CD4-positive, alpha-beta T cell (primary cell): ENCODE results near the gene STAMBP. TPM values are rescaled to one million over a fixed set of nuclear protein-coding genes. Genes with fewer than 3 reads are reported as not detected.
"Not testable (repeated sequence)": the region's sequence is repeated elsewhere in the genome, so short reads cannot be mapped to it uniquely, and the experiment has no call there.

Experiments
- ATAC-seq: fragments of 200-7000 bp; cut with Tn5 transposase; one replicate; pipeline ENCODE4 v1.10.0; 2022; ENCODE audit warnings: mild to moderate bottlenecking; ENCODE audit not compliant: poor library complexity
- CTCF ChIA-PET: fragments of 350-600 bp; sonication (Branson Sonifier 250); formaldehyde crosslinking; loops from one replicate; lab custom pipeline; 2021; ENCODE audit warnings: antibody characterized with exemption, inconsistent platforms; lab: Charles Lee
- POLR2A ChIA-PET: fragments of 350-600 bp; sonication (Branson Sonifier 250); formaldehyde crosslinking; loops from one replicate; lab custom pipeline; 2021; ENCODE audit warnings: antibody characterized with exemption, inconsistent platforms; lab: Charles Lee
- DNase-seq, 14 experiments: peaks; one replicate each; pipeline ENCODE4 v3.0.0-alpha.2; 2013 to 2020; ENCODE audit warnings: mixed read lengths in 2 of 14
- H3K27ac ChIP-seq, 2 donors: one replicate each; pipeline versions ENCODE4 v1.5.1 to v1.7.0; 2013; ENCODE audit warnings: low read length in 2 of 2, low read depth in 1 of 2, mild to moderate bottlenecking in 1 of 2
- H3K27me3 ChIP-seq, 2 experiments: 1 replicate in 1 of 2; 2 replicates in 1 of 2; pipeline versions ENCODE4 v1.6.1 to v1.7.0; 2013; ENCODE audit warnings: low read length in 2 of 2, control low read depth in 1 of 2, mild to moderate bottlenecking in 1 of 2, moderate library complexity in 1 of 2; ENCODE audit not compliant: insufficient read depth in 2 of 2, control insufficient read depth in 1 of 2
- H3K36me3 ChIP-seq: one replicate; pipeline ENCODE4 v1.6.1; 2013; ENCODE audit warnings: low read length, control low read depth; ENCODE audit not compliant: insufficient read depth
- H3K4me1 ChIP-seq: one replicate; pipeline ENCODE4 v1.6.1; 2013; ENCODE audit warnings: low read length, control low read depth; ENCODE audit not compliant: insufficient read depth
- H3K4me3 ChIP-seq: one replicate; pipeline ENCODE4 v1.5.1; 2013; ENCODE audit warnings: mild to moderate bottlenecking, low read length, moderate library complexity
- H3K9me3 ChIP-seq, 2 experiments: 1 replicate in 1 of 2; 2 replicates in 1 of 2; pipeline versions ENCODE4 v1.6.1 to v1.7.0; 2013; ENCODE audit warnings: low read length in 2 of 2, mild to moderate bottlenecking in 2 of 2, control low read depth in 1 of 2, moderate library complexity in 1 of 2; ENCODE audit not compliant: control insufficient read depth in 1 of 2, insufficient read depth in 1 of 2
- H3K27ac Mint-ChIP-seq: one replicate; pipeline ENCODE4 v1.8.0; 2020; ENCODE audit warnings: mixed read lengths
- H3K27me3 Mint-ChIP-seq: one replicate; pipeline ENCODE4 v1.8.0; 2021; ENCODE audit warnings: mixed read lengths
- H3K36me3 Mint-ChIP-seq: one replicate; pipeline ENCODE4 v1.8.0; 2021; ENCODE audit warnings: low read depth, mixed read lengths
- H3K4me1 Mint-ChIP-seq: one replicate; pipeline ENCODE4 v1.8.0; 2021; ENCODE audit warnings: low read depth, mixed read lengths
- H3K4me3 Mint-ChIP-seq: one replicate; pipeline ENCODE4 v1.8.0; 2020; ENCODE audit warnings: mild to moderate bottlenecking, mixed read lengths
- H3K9me3 Mint-ChIP-seq: one replicate; pipeline ENCODE4 v1.8.0; 2020; ENCODE audit warnings: mixed read lengths
- CTCF ChIP-seq: fragments of 200-600 bp; IDR thresholded peaks from one replicate; pipeline ENCODE4 v1.8.0; 2022; ENCODE audit warnings: antibody characterized with exemption, mild to moderate bottlenecking
- intact Hi-C, 2 experiments: fragments of 100-400 bp; cut with DNase I in 1 of 2; cut with micrococcal nuclease in 1 of 2; formaldehyde crosslinking; loops; one replicate each; pipeline versions ENCODE4 v1.15.1 to v1.9.0; 2023 to 2025; cut with DNase I, micrococcal nuclease
- total RNA-seq, 174 experiments: library from RNA in 2 of 174; stranded (reverse) in 2 of 174; gene quantifications; one replicate each; pipeline ENCODE4 v1.2.3 and lab custom pipeline; 2021 to 2026

STAMBP gene
- total RNA-seq, 2 experiments from 2014 or later: 11.3 to 13.8 TPM

- peak overlapping the region; percentile 97 for H3K27ac Mint-ChIP-seq
- intact Hi-C loops: loop anchor here in 1 of 2 experiments (1.0 to 10.0 kb wide), 2 partner anchors 48 to 395 kb away; partner anchors contain the start of genes ALMS1 and STAMBP
- Histone ChIP-seq H3K9me3 (no peaks in the 10 kb centered on the region), H3K27ac (peak overlapping the region; percentile 85 to 91), H3K4me3 (peak overlapping the region; percentile 95), H3K4me1 (peaks cover 14% of the 10 kb centered on the region), H3K36me3 (peaks cover 24% of the 10 kb centered on the region), H3K27me3 (no peaks in the 10 kb centered on the region)
- DNase-seq (no peak), ATAC-seq (no peak)
- no peaks in the 10 kb centered on the region for H3K9me3 Mint-ChIP-seq
- H3K4me3 Mint-ChIP-seq: peak overlapping the region; percentile 99
- ChIA-PET POLR2A (interaction anchor here (0.9 kb wide), 1 partner anchor 48 kb away, joined by 3 read pairs; the partner anchor contains the start of gene STAMBP), CTCF (interaction anchor here (0.9 to 1.0 kb wide), 2 partner anchors 48 kb away, joined by 3 to 4 read pairs; partner anchors contain the start of gene STAMBP)
- H3K27me3 Mint-ChIP-seq: peaks cover 11% of the 10 kb centered on the region
- peaks cover 41% of the 10 kb centered on the region for H3K4me1 Mint-ChIP-seq
- TF ChIP-seq CTCF: peak; percentile 40
- peaks cover 41% of the 10 kb centered on the region for H3K36me3 Mint-ChIP-seq
Measured at GRCh38 chr2:73780237-73780582, 48.6 kb upstream of the STAMBP start.

- H3K27me3 ChIP-seq, H3K4me3 Mint-ChIP-seq, H3K4me3 ChIP-seq, DNase-seq, CTCF ChIA-PET, POLR2A ChIA-PET, H3K9me3 ChIP-seq, H3K27ac ChIP-seq, H3K36me3 ChIP-seq, H3K9me3 Mint-ChIP-seq, H3K27ac Mint-ChIP-seq, H3K4me1 ChIP-seq, ATAC-seq: not testable (repeated sequence)
- Mint-ChIP-seq H3K27me3 (peaks cover 11% of the 10 kb centered on the region), H3K36me3 (peaks cover 15% of the 10 kb centered on the region), H3K4me1 (peaks cover 19% of the 10 kb centered on the region)
- intact Hi-C loops: loop anchor here in 1 of 2 experiments (10.0 kb wide), 1 partner anchor 399 kb away; the partner anchor contains the start of gene ALMS1
Measured at GRCh38 chr2:73783402-73783801, 45.4 kb upstream of the STAMBP start.

DNA sequence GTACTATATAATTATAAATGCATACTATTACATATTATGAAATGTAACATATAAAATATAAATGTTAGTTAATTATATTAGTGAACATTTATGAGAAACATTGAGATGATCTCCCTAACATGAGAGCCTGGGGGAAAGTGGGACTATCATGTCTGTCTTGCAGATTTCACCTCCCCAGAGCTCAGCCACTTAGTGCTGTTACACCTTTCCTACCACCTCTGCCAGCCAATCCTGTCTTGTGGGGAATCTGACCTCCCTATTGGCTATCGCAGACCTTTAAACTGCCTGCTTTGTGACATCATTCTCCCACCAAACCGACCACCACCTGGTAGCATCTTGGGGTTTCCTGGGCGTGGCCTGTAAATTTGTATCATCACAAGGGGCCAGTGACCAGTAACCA is 44.9 kb upstream of the STAMBP start, which contains the start of gene C2orf78:
Gene C2orf78, plus strand, starts transcription at position 301 of the 400 bp plus-strand sequence. CDS start 127 bp downstream, outside the sequence.
- peaks cover 11% of the 10 kb centered on the region for H3K27me3 Mint-ChIP-seq
- peaks cover 16% of the 10 kb centered on the region for H3K4me1 Mint-ChIP-seq
- CTCF ChIA-PET, H3K9me3 ChIP-seq, H3K4me3 ChIP-seq, ATAC-seq, DNase-seq, H3K4me3 Mint-ChIP-seq, H3K27me3 ChIP-seq, H3K27ac Mint-ChIP-seq, H3K4me1 ChIP-seq, POLR2A ChIA-PET, H3K9me3 Mint-ChIP-seq, H3K27ac ChIP-seq, H3K36me3 ChIP-seq: not testable (repeated sequence)
- intact Hi-C loops: loop anchor here in 1 of 2 experiments (10.0 kb wide), 1 partner anchor 399 kb away; the partner anchor contains the start of gene ALMS1
- peaks cover 12% of the 10 kb centered on the region for H3K36me3 Mint-ChIP-seq

- H3K9me3 Mint-ChIP-seq: no peaks in the 10 kb centered on the region
- H3K36me3 Mint-ChIP-seq: no peaks in the 10 kb centered on the region
- no peak for ATAC-seq
Measured at GRCh38 chr2:73811878-73812277, 16.9 kb upstream of the STAMBP start.

More at GRCh38 chr2:73811878-73812277, 16.9 kb upstream of the STAMBP start:
- Histone ChIP-seq H3K4me3 (no peak overlapping the region), H3K9me3 (no peaks in the 10 kb centered on the region), H3K36me3 (no peaks in the 10 kb centered on the region), H3K27ac (no peak overlapping the region), H3K27me3 (peaks cover 0 to 2% of the 10 kb centered on the region in 2 experiments), H3K4me1 (no peaks in the 10 kb centered on the region)
- POLR2A ChIA-PET: no interaction called here
- TF ChIP-seq CTCF: no peak
- CTCF ChIA-PET: no interaction called here
- DNase-seq: no peak
- H3K27me3 Mint-ChIP-seq: peaks cover 21% of the 10 kb centered on the region
- H3K27ac Mint-ChIP-seq: no peak overlapping the region
- H3K4me1 Mint-ChIP-seq: no peaks in the 10 kb centered on the region
- no peak overlapping the region for H3K4me3 Mint-ChIP-seq
- intact Hi-C loops: no loop called here
